ENCODE measurements around the gene ATE1. TPM values are rescaled to one million over a fixed set of nuclear protein-coding genes. Genes with fewer than 3 reads are reported as not detected.

The ATE1 gene
- total RNA-seq, 1 experiment from 2014 or later: 27.8 TPM

DNA sequence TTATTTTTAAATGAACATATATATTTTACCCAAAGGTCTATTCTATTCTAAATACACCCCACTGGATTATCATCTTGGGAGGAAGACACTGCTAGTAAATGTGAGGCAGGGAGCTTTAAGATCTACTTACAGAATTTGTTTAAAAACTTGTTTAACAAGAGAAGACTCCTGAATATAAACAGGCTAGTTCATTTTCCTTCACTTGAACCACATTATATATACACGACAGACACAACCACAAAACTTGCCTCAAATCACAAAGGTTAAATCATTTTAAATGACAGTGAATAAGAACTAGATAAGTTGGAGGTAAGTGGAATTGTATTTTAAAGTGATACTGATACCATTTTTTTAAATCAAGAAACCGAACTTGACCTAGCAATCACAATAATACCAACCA, 109.2 kb downstream of the ATE1 start:
- Histone ChIP-seq H3K4me3 (no peak overlapping the region), H3K36me3 (no peaks in the 10 kb centered on the region), H3K27me3 (no peaks in the 10 kb centered on the region), H3K4me1 (peaks cover 8% of the 10 kb centered on the region), H3K9me3 (replicated peaks) (no peaks in the 10 kb centered on the region), H3K27ac (no peak overlapping the region)
- no peak for DNase-seq

DNA sequence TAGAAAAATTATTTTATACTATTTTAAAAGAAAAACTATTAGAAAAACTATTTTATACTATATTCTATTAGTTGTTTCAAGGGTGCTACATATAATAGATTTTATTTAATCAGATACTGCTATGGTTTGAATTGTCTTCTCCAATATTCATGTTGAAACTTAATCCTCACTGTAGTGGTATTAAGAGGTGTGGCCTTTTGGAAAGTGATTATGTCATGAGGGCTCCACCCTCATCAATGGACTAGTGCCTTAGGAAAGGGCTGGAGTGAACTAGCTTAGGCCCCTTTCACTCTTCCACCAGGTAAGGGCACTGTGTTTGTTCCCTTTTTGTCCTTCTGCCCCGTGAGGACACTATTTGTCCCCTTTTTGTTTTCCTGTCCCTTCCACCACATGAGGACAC, 111.6 kb downstream of the ATE1 start:
- Histone ChIP-seq H3K27me3 (no peaks in the 10 kb centered on the region), H3K36me3 (no peaks in the 10 kb centered on the region), H3K4me3 (no peak overlapping the region), H3K4me1 (peaks cover 29% of the 10 kb centered on the region), H3K9me3 (replicated peaks) (no peaks in the 10 kb centered on the region), H3K27ac (no peak overlapping the region)
- DNase-seq: no peak

DNA sequence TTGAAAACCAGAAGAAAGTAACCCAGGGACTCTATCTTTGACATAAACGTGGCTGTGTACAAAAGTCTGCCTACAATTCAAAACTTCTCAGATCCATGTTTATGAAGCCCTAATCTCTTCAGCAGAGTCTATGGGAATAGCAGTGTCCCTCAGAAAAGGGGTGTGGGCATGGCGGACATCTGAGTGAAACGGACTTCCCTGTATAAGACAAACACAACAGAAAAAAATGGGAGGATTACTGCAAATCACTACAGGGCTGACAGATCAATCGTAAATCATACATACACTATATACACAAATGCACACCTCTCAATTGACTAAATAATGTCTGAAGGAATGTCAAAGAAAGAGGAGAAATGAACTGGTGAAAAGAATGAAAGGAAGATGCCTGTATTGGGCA, 114.0 kb downstream of the ATE1 start:
- H3K4me1 ChIP-seq: peaks cover 29% of the 10 kb centered on the region
- no peak overlapping the region for H3K4me3 ChIP-seq
- no peak for DNase-seq
- H3K27ac ChIP-seq: peak overlapping the region; percentile 60
- no peaks in the 10 kb centered on the region for H3K9me3 ChIP-seq (replicated peaks)
- H3K27me3 ChIP-seq: no peaks in the 10 kb centered on the region
- no peaks in the 10 kb centered on the region for H3K36me3 ChIP-seq

DNA sequence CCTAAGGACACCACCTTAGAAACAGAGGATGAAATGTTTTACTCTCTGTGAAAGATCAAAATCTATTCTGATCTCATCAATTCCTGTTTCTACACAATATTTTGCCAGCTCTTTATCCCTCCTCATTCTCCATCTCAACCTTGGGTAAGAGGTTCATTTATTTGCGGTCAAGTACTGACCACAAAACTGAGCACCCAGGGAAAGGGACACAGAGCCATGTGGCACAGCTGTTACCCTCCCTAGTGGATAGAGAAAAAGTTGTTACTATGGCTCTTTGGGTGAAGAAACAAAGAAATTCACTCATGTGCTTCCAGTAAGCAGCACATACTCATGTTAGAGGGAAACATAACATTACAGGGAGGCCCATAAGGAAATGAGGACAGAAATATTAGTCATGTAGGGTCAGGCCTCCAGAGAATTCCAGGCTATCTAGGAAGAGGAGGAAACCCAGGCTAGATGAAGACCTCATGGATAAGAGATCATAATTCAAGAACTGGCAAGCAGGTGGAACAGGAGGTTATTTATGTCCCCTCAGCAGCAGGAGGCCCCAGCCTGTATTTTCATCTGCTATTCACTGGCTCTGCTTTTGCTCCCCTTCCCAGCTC, 114.5 kb downstream of the ATE1 start:
- Histone ChIP-seq H3K4me3 (no peak overlapping the region), H3K27ac (peak overlapping the region; percentile 60), H3K9me3 (replicated peaks) (no peaks in the 10 kb centered on the region), H3K36me3 (no peaks in the 10 kb centered on the region), H3K4me1 (peaks cover 29% of the 10 kb centered on the region), H3K27me3 (no peaks in the 10 kb centered on the region)
- peak; percentile 89 to 97 for DNase-seq

DNA sequence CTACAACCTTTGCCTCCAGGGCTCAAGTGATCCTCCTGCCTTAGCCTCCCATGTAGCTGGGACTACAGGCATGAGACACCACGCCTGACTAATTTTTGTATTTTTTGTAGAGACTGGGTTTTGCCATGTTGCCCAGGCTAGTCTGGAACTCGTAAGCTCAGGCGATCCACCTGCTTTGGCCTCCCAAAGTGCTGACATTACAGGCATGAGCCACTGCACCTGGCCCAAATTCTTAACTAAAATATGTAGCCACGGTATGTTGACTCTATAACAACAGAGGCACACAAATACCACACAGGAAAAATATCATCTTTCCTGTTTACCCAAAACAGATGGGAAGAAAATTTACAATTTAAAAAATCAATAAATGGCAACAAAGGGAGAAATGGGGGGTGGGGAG, 115.8 kb downstream of the ATE1 start:
- Histone ChIP-seq H3K36me3 (no peaks in the 10 kb centered on the region), H3K9me3 (replicated peaks) (no peaks in the 10 kb centered on the region), H3K4me1 (peaks cover 29% of the 10 kb centered on the region), H3K27ac (no peak overlapping the region), H3K4me3 (no peak overlapping the region), H3K27me3 (no peaks in the 10 kb centered on the region)
- peak in 1 of 2 experiments; percentile 14 for DNase-seq

DNA sequence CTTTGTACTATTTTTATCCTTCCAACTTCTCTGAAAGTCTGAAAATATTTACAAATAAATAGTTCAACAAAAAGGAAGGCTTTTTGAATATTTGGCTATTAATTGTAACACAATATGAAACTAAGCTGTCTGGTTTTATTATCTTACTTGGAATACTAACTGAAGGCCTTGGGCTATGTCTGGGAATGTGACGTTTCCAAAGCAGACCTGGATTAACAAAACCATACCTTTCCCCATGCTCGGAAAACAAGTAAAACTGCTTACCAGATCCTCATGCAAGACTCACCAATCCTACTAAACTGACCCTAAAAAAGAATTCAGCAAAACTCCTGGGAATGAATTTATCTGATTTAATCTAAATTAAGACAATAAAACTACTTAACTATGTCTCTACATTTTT, 116.4 kb downstream of the ATE1 start:
- Histone ChIP-seq H3K36me3 (no peaks in the 10 kb centered on the region), H3K27me3 (no peaks in the 10 kb centered on the region), H3K4me1 (peaks cover 29% of the 10 kb centered on the region), H3K9me3 (replicated peaks) (no peaks in the 10 kb centered on the region), H3K4me3 (no peak overlapping the region), H3K27ac (no peak overlapping the region)
- DNase-seq: no peak

DNA sequence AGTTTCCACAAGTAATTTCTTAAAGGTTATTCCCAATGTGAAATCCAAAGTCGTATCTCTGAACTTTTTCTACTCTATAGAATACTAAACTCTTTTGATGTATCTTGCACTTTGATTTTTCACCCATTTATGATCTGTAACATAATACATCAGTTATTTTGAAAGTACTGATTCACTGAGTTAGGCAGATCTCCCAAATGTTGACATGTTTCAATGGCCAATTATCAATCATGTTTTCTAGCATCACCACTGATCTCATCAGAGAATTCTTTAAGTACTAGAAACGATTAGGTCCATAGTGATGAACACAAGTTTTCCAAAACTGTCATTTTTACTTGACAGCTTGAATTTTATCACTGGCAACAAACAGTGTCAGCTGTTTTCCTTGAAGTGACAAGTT, 119.0 kb downstream of the ATE1 start:
- no peak for DNase-seq
- H3K4me1 ChIP-seq: peaks cover 23% of the 10 kb centered on the region
- H3K4me3 ChIP-seq: no peak overlapping the region
- H3K36me3 ChIP-seq: 0 out of 2 replicates have a peak, but pooled peaks cover 2% of the 10 kb centered on the region
- no peaks in the 10 kb centered on the region for H3K27me3 ChIP-seq
- H3K9me3 ChIP-seq (replicated peaks): no peaks in the 10 kb centered on the region
- no peak overlapping the region for H3K27ac ChIP-seq

DNA sequence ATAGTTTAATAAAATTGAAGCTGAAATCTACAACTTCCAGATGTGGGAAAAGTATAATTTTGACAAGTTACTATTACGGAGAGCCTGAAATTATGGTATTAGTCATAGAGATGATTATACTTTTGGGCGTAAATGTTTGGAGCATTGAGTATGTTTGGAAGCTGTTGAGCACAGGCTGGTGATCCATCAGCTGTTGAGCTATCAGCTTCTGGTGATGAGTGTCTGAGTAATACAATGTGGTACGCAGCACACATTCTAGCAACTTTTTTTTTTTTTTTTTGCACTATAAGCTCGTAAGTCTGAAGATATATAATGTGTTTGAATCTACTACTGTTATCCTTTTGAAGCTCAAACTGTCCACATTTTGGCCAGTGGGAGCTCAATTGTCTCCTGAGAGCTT, 123.4 kb downstream of the ATE1 start:
- Histone ChIP-seq H3K27me3 (no peaks in the 10 kb centered on the region), H3K36me3 (0 out of 2 replicates have a peak, but pooled peaks cover 2% of the 10 kb centered on the region), H3K9me3 (replicated peaks) (no peaks in the 10 kb centered on the region), H3K4me3 (no peak overlapping the region), H3K27ac (no peak overlapping the region), H3K4me1 (peaks cover 21% of the 10 kb centered on the region)
- no peak for DNase-seq

DNA sequence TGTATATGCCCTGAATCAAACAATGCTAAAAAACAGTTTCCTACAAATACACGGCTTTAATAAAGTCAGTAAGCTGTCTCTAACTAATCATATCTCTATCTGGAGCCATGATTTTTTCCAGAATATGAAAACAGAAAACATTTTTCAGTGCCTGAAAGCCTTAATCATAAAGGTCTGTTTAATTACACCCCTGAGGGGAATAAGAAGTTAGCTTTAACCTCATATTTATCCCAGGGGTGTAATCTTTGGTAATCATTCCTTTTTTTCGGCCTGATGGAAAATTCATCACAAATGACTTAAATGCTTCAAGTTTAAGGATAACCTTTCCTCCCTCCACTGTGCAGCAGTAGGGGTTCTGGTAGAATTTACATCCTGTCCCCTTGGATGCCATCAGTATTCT, 124.2 kb downstream of the ATE1 start:
- no peak for DNase-seq
- Histone ChIP-seq H3K9me3 (replicated peaks) (no peaks in the 10 kb centered on the region), H3K4me1 (peaks cover 26% of the 10 kb centered on the region), H3K27ac (no peak overlapping the region), H3K27me3 (no peaks in the 10 kb centered on the region), H3K36me3 (0 out of 2 replicates have a peak, but pooled peaks cover 2% of the 10 kb centered on the region), H3K4me3 (no peak overlapping the region)

DNA sequence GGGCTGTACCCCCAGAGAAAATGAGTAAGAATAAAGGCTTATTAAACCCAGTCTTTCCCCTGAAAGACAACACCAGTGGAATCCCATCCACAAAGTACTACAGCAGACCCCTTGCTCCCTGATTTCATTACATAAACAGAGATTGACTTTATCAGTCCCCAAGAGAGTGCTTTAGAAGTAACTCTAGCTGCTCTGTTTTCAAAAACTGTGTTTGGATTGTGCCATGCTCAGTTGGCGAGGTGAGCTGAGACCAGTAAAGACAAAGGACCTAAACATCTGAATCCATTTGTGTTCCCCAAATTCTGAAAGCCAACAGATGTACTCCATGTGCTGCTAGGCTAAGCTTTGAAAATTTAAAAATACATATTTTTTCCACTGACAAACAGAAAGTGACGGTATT, 127.0 kb downstream of the ATE1 start:
- H3K9me3 ChIP-seq (replicated peaks): no peaks in the 10 kb centered on the region
- no peaks in the 10 kb centered on the region for H3K27me3 ChIP-seq
- peaks cover 29% of the 10 kb centered on the region for H3K4me1 ChIP-seq
- peak overlapping the region; percentile 30 for H3K27ac ChIP-seq
- peak; percentile 57 to 85 for DNase-seq
- 0 out of 2 replicates have a peak, but pooled peaks cover 2% of the 10 kb centered on the region for H3K36me3 ChIP-seq
- no peak overlapping the region for H3K4me3 ChIP-seq

DNA sequence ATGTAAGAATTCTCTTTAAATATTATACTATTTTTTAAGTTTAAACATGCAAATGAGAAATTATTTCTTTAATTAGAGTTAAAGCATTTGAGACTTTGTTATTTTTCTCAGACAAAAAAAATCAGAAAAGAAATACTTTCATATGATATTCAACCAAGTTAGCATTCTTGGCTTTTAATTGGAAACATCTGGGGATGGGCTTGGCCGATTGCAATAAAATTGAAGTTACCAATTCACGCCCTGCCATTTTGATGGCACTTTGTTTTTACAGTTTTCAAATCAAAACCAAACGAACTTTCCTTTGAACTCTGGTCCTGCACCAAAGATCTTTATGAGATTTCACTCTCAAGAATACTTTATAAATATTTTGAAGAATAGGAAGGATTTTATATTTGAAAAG, 127.7 kb downstream of the ATE1 start:
- no peak overlapping the region for H3K4me3 ChIP-seq
- no peaks in the 10 kb centered on the region for H3K27me3 ChIP-seq
- H3K27ac ChIP-seq: no peak overlapping the region
- peaks cover 29% of the 10 kb centered on the region for H3K4me1 ChIP-seq
- no peak for DNase-seq
- H3K36me3 ChIP-seq: 0 out of 2 replicates have a peak, but pooled peaks cover 2% of the 10 kb centered on the region
- no peaks in the 10 kb centered on the region for H3K9me3 ChIP-seq (replicated peaks)

DNA sequence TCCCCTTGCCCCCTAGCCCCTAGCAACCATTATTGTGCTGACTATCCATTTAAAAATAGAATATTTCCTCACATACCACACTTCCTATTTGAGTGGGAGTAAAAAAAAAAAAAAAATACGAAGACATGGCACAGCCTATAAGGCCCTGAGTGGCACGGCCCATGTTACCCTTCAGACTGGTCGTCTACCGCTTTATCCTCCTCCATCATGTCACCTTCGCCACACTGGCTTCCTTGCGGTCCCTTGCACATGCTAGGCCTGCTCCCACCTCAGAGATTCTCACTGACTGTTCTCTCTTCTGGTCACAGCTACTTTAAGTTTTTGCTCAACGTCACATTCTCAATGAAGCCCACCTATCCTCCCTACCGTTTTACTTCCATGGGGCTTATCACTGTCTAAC, 130.3 kb downstream of the ATE1 start:
- Histone ChIP-seq H3K4me3 (no peak overlapping the region), H3K27ac (no peak overlapping the region), H3K9me3 (replicated peaks) (no peaks in the 10 kb centered on the region), H3K27me3 (no peaks in the 10 kb centered on the region), H3K36me3 (no peaks in the 10 kb centered on the region), H3K4me1 (peaks cover 29% of the 10 kb centered on the region)
- no peak for DNase-seq

DNA sequence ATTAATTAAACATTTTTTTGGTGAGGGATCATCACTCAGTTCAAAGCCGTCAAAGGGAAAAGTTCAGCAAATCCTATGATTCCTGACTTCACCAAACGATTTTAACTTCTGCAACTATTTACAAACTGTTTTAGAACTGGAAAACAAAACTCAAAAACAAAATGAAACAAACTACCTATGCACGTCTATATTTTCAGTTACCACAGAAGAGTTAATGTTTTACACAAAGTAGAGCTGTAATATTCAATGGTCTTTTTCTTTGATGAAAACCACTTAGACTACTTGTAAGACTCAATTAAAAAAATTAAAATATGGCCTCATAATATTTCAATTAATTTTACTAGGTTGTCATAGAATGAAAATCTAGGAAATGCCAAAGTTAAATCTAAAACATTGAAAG, 131.5 kb downstream of the ATE1 start:
- H3K4me1 ChIP-seq: peaks cover 27% of the 10 kb centered on the region
- H3K36me3 ChIP-seq: no peaks in the 10 kb centered on the region
- H3K27ac ChIP-seq: no peak overlapping the region
- no peak for DNase-seq
- no peaks in the 10 kb centered on the region for H3K9me3 ChIP-seq (replicated peaks)
- no peaks in the 10 kb centered on the region for H3K27me3 ChIP-seq
- H3K4me3 ChIP-seq: no peak overlapping the region

DNA sequence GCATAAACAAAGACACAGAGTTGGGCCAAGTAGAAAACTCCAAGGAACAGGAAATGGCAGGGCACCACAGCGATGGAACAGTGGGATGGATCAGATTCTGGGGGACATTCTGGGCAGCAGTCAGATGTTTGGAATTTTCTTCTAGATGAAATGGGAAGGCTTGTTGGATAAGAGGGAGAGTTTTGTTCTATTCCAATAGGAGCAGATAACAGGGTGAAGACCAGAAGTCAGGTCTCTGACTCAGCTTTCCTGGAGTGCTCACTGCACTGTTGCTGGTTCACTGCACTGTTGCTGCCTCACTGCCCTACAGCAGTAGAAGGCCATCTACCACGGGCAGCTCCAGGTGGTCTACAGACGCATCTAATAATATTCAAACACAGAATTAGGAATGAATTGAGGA, 135.6 kb downstream of the ATE1 start:
- DNase-seq: no peak
- Histone ChIP-seq H3K9me3 (replicated peaks) (no peaks in the 10 kb centered on the region), H3K36me3 (no peaks in the 10 kb centered on the region), H3K4me3 (no peak overlapping the region), H3K27me3 (no peaks in the 10 kb centered on the region), H3K4me1 (peaks cover 10% of the 10 kb centered on the region), H3K27ac (no peak overlapping the region)

DNA sequence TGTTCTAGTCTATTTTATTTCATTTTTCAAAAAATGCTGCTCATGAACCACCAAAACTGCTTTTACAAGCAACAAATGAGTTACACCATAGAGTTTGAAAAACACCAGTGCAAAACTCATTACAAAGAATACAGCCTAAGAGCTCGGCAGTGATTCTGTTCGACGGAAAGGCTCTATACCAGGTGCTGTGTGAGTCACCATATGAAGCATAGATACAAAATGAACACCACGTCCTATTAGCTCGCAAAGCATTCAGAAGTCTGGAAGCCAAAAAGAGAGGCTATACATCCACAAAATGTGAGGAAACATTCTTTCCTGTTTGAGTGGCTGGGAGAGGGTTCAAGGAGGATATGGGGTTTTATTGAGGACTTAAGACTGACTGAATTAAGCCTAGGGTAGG, 136.1 kb downstream of the ATE1 start:
- peaks cover 13% of the 10 kb centered on the region for H3K4me1 ChIP-seq
- H3K9me3 ChIP-seq (replicated peaks): no peaks in the 10 kb centered on the region
- H3K36me3 ChIP-seq: no peaks in the 10 kb centered on the region
- no peak overlapping the region for H3K27ac ChIP-seq
- H3K27me3 ChIP-seq: no peaks in the 10 kb centered on the region
- no peak overlapping the region for H3K4me3 ChIP-seq
- DNase-seq: no peak

DNA sequence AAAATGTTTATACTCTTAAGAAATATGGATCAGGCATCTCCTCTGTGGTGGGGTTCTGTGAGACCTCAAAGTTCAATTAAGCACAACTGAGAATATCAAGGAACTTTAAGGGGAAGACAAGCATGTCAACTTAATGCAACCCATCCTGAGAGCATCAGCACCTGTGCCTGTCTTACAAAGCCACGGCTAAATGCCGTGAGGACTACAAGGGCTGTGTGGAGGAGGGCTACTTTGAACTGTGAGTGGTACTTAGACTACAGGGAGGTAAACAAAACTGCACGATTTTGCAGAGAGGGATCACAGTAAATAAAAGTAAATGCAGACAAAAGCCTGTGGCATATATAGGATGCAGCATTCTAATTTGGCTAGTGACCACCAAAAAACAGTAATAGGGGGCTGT, 139.1 kb downstream of the ATE1 start:
- no peak overlapping the region for H3K4me3 ChIP-seq
- peaks cover 13% of the 10 kb centered on the region for H3K4me1 ChIP-seq
- H3K9me3 ChIP-seq (replicated peaks): no peaks in the 10 kb centered on the region
- DNase-seq: peak; percentile 66 to 85
- H3K27me3 ChIP-seq: no peaks in the 10 kb centered on the region
- H3K27ac ChIP-seq: no peak overlapping the region
- H3K36me3 ChIP-seq: 0 out of 2 replicates have a peak, but pooled peaks cover 2% of the 10 kb centered on the region

Measured in SJCRH30 (cell line).